GM23248 (cell line): ENCODE results near the gene ADARB1. TPM values are rescaled to one million over a fixed set of nuclear protein-coding genes. Genes with fewer than 3 reads are reported as not detected.

Source experiments
- DNase-seq: peaks from one replicate; pipeline ENCODE4 v3.0.0-alpha.2; 2015
- H2AFZ ChIP-seq: fragments of 200-600 bp; sonication (generic); 2 replicates; pipeline ENCODE4 v1.6.1; 2016; ENCODE audit warnings: antibody characterized with exemption
- H3F3A ChIP-seq: fragments of 200-600 bp; sonication (generic); 2 replicates; pipeline ENCODE4 v1.6.1; 2016; ENCODE audit warnings: mild to moderate bottlenecking, antibody characterized with exemption, mixed run types; ENCODE audit not compliant: insufficient read depth
- H3K27ac ChIP-seq: fragments of 200-600 bp; sonication (generic); 2 replicates; pipeline ENCODE4 v1.5.1; 2016; ENCODE audit warnings: mild to moderate bottlenecking
- H3K27me3 ChIP-seq: fragments of 200-600 bp; sonication (generic); replicated peaks from 2 replicates; pipeline ENCODE4 v1.6.1; 2016; ENCODE audit warnings: mild to moderate bottlenecking; ENCODE audit not compliant: insufficient read depth
- H3K36me3 ChIP-seq: fragments of 200-600 bp; sonication (generic); 2 replicates; pipeline ENCODE4 v1.6.1; 2016; ENCODE audit warnings: low read depth, mild to moderate bottlenecking
- H3K4me1 ChIP-seq: fragments of 200-600 bp; sonication (generic); 2 replicates; pipeline ENCODE4 v1.6.1; 2016; ENCODE audit warnings: mild to moderate bottlenecking; ENCODE audit not compliant: insufficient read depth
- H3K4me2 ChIP-seq: fragments of 200-600 bp; sonication (generic); one replicate; pipeline ENCODE4 v1.6.1; 2016; ENCODE audit warnings: mild to moderate bottlenecking; ENCODE audit not compliant: unreplicated experiment
- H3K4me3 ChIP-seq: fragments of 200-600 bp; sonication (generic); 2 replicates; pipeline ENCODE4 v1.5.1; 2016; ENCODE audit warnings: mild to moderate bottlenecking
- H3K79me2 ChIP-seq: fragments of 200-600 bp; sonication (generic); 2 replicates; pipeline ENCODE4 v1.6.1; 2016; ENCODE audit warnings: mild to moderate bottlenecking; ENCODE audit not compliant: insufficient read depth
- H3K9ac ChIP-seq: fragments of 200-600 bp; sonication (generic); 2 replicates; pipeline ENCODE4 v1.6.1; 2016; ENCODE audit warnings: mild to moderate bottlenecking
- H3K9me2 ChIP-seq: fragments of 200-600 bp; sonication (generic); 2 replicates; pipeline ENCODE4 v1.6.1; 2016; ENCODE audit warnings: mixed run types, mild to moderate bottlenecking, moderate library complexity; ENCODE audit not compliant: insufficient read depth
- H3K9me3 ChIP-seq: fragments of 200-600 bp; sonication (generic); one replicate; pipeline ENCODE4 v1.6.1; 2017; ENCODE audit warnings: low read depth
- H4K20me1 ChIP-seq: fragments of 200-600 bp; sonication (generic); 2 replicates; pipeline ENCODE4 v1.6.0; 2016; ENCODE audit not compliant: insufficient read depth
- EZH2 ChIP-seq: fragments of 200-600 bp; sonication (generic); IDR thresholded peaks from 2 replicates; pipeline ENCODE4 v1.6.1; 2018; ENCODE audit warnings: antibody characterized with exemption, mild to moderate bottlenecking; ENCODE audit not compliant: insufficient read depth, poor library complexity, severe bottlenecking
- EZH2phosphoT487 ChIP-seq: fragments of 200-600 bp; sonication (generic); IDR thresholded peaks from 2 replicates; pipeline ENCODE4 v1.6.1; 2018; ENCODE audit warnings: antibody characterized with exemption, moderate library complexity, mild to moderate bottlenecking, low read depth; ENCODE audit not compliant: insufficient read depth
- WGBS, 2 experiments: methylation state at CpG; one replicate each; pipeline ENCODE4 v1.1.6; 2015 to 2017; ENCODE audit warnings: low lambda C conversion rate in 2 of 2, low coverage in 1 of 2; ENCODE audit errors: missing lambda C conversion rate in 2 of 2; 5-methylcytosine and 5-hydroxymethylcytosine counted together
- in situ Hi-C: fragments of 300-500 bp; cut with MboI; formaldehyde crosslinking; loops from 2 replicates; pipeline ENCODE4 v1.15.0; 2020
- polyA plus RNA-seq: library from polyadenylated mRNA; unstranded; fragments of >200 nt; fragmentation: Nextera tagmentation; extraction: Ambion mirVana; gene quantifications from 2 replicates; pipeline ENCODE4 v1.2.1, GENCODE V29; 2016
- total RNA-seq: library from RNA; depleted of rRNA; stranded (reverse); fragments of >200 nt; shearing (Covaris generic); gene quantifications from 2 replicates; pipeline ENCODE4 v1.2.3, GENCODE V29; 2014

Gene ADARB1
- total and polyA plus RNA-seq, 2 experiments from 2014 or later: 16.3 to 17.4 TPM

DNA sequence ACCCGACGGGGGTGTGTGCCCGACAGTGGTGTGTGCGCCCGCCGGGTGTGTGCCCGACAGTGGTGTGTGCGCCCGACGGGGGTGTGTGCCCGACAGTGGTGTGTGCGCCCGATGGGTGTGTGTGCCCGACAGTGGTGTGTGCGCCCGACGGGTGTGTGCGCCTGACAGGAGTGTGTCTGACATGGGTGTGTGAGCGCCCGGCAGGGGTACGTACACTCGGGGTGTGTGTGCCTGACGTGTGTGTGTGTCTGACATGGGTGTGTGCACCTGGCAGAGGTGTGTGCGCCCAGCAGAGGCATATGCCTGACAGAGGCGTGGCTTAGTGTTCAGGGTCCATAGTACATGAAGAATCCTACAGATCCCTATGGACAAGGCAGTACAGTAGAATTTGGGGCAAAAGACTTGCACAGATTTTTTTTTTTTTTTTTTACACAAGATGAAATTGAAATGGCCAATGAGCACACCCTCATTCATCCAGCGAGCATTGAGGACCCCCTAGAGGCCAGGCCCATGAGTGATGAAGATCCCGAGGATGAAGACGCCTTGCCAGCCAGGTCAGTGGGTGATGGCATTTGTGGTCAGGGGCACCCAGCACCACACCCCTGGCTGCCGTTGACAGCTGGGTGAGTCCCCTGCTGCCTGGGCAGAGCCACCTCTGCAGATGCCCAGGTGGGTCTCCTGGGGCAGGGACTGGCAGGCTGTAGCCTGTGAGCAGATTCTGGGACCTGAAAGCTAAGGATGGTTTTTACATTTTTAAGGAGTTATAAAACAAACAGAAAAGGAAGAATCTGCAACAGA, 60.1 kb downstream of the ADARB1 start:
- H3K27ac ChIP-seq: no peak overlapping the region
- no peak for DNase-seq
- H3F3A ChIP-seq: peaks cover 56% of the 10 kb centered on the region
- no peaks in the 10 kb centered on the region for H4K20me1 ChIP-seq
- H3K4me3 ChIP-seq: no peak overlapping the region
- TF ChIP-seq EZH2: no peak
- TF ChIP-seq EZH2phosphoT487: no peak
- H2AFZ ChIP-seq: no peak overlapping the region
- H3K4me2 ChIP-seq: no peak overlapping the region
- H3K9me2 ChIP-seq: no peaks in the 10 kb centered on the region
- 91 to 96% methylated on average over 12 to 29 of the region's 29 CpGs for WGBS, 2 experiments
- no peaks in the 10 kb centered on the region for H3K27me3 ChIP-seq
- in situ Hi-C loops: loop anchor here (5.0 kb wide), 1 partner anchor 187 kb away; no protein-coding TSS in a partner anchor
- H3K9me3 ChIP-seq: no peaks in the 10 kb centered on the region
- peaks cover 41% of the 10 kb centered on the region for H3K4me1 ChIP-seq
- no peak overlapping the region for H3K9ac ChIP-seq
- H3K36me3 ChIP-seq: no peaks in the 10 kb centered on the region
- H3K79me2 ChIP-seq: peaks cover 31% of the 10 kb centered on the region

DNA sequence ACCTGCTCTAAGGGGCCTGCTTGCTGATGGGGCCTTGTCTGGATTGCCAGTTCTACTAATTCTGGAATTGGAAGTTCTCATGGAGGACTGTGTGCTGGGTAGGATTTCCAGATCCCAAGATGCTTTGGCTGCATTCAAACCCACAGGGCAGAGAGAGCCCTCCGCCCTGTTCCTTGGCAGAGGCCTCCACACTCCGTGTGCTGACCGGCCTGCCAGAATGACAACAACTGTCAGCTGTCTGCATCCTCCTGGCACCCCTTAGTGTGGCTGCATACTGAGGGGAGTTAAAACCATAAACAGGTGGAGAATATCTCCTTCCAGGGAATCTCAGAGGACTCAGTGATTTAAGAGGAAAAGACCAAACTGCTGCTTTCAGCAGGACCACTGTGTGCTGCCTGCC, 60.7 kb downstream of the ADARB1 start:
- H3K9ac ChIP-seq: no peak overlapping the region
- no peaks in the 10 kb centered on the region for H3K9me2 ChIP-seq
- no peaks in the 10 kb centered on the region for H3K27me3 ChIP-seq
- peaks cover 31% of the 10 kb centered on the region for H3K79me2 ChIP-seq
- in situ Hi-C loops: no loop called here
- no peak overlapping the region for H2AFZ ChIP-seq
- H3K4me3 ChIP-seq: no peak overlapping the region
- no peak overlapping the region for H3K27ac ChIP-seq
- 72 to 78% methylated on average over 3 of the region's 3 CpGs for WGBS, 2 experiments
- H3K36me3 ChIP-seq: no peaks in the 10 kb centered on the region
- peaks cover 35% of the 10 kb centered on the region for H3K4me1 ChIP-seq
- peaks cover 51% of the 10 kb centered on the region for H3F3A ChIP-seq
- H4K20me1 ChIP-seq: no peaks in the 10 kb centered on the region
- TF ChIP-seq EZH2 (no peak), EZH2phosphoT487 (no peak)
- no peak for DNase-seq
- H3K9me3 ChIP-seq: no peaks in the 10 kb centered on the region
- H3K4me2 ChIP-seq: no peak overlapping the region

DNA sequence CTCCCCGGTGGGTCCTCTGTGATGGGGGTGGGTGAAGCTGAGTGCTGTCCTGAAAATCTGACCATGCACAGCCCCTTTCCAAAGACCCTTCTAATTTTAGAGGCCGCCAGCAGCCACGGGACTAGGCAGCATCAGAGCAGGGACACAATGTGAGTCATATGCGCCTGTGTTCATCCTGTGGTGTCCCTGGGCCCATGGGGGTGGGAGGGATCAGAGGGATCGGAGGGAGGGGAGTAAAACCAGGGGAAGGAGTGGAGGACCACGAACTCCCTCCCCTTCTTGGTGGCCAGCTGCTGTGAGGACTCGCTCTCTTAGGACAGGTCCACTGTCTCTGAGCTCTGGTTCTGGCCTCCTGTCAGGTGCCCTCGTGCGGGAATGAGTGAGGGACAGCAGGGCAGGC, 61.5 kb downstream of the ADARB1 start:
- TF ChIP-seq EZH2: no peak
- no peak for TF ChIP-seq EZH2phosphoT487
- Histone ChIP-seq H2AFZ (no peak overlapping the region), H3K27ac (no peak overlapping the region), H3F3A (peaks cover 45% of the 10 kb centered on the region), H4K20me1 (no peaks in the 10 kb centered on the region), H3K9me3 (no peaks in the 10 kb centered on the region), H3K79me2 (peaks cover 31% of the 10 kb centered on the region), H3K4me2 (no peak overlapping the region), H3K9ac (no peak overlapping the region), H3K4me3 (no peak overlapping the region), H3K4me1 (peaks cover 30% of the 10 kb centered on the region), H3K9me2 (no peaks in the 10 kb centered on the region), H3K27me3 (no peaks in the 10 kb centered on the region), H3K36me3 (no peaks in the 10 kb centered on the region)
- in situ Hi-C loops: no loop called here
- 79 to 80% methylated on average over 9 of the region's 9 CpGs for WGBS, 2 experiments
- DNase-seq: peak; percentile 26

DNA sequence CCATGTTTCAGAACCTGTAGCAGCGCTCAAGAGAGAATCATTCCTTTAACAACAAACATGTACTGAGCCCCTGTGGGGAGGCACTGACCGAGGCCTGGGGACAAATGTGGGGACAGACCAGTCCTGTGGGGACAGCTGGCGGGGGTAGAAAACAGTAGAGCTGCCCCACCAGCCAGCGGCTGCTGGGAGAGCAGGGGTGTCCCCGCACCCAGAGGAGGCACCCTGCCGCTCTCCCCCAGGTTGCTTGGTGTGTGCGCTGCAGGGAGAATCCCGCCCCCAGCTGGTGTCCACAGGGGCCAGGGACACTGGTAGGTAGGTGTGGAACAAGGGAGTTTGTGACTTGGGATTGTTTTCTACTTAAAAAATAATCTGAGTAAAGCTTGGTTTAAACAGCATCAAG, 62.1 kb downstream of the ADARB1 start:
- peaks cover 25% of the 10 kb centered on the region for H3K4me1 ChIP-seq
- no peaks in the 10 kb centered on the region for H3K36me3 ChIP-seq
- peak overlapping the region; percentile 35 for H3K27ac ChIP-seq
- TF ChIP-seq EZH2 (no peak), EZH2phosphoT487 (no peak)
- H3K4me3 ChIP-seq: no peak overlapping the region
- H3K27me3 ChIP-seq: no peaks in the 10 kb centered on the region
- H3K9ac ChIP-seq: peak overlapping the region; percentile 10; the same call in 1 of the 2 replicates
- H3K9me2 ChIP-seq: no peaks in the 10 kb centered on the region
- H3F3A ChIP-seq: peaks cover 38% of the 10 kb centered on the region
- H3K4me2 ChIP-seq: no peak overlapping the region
- H3K9me3 ChIP-seq: no peaks in the 10 kb centered on the region
- no peak overlapping the region for H2AFZ ChIP-seq
- DNase-seq: no peak
- WGBS, 2 experiments: 86 to 87% methylated on average over 7 to 8 of the region's 8 CpGs
- H3K79me2 ChIP-seq: peaks cover 31% of the 10 kb centered on the region
- H4K20me1 ChIP-seq: no peaks in the 10 kb centered on the region
- in situ Hi-C loops: no loop called here
